Liver (tissue), 9 donors: ENCODE data around the gene DCTN3. TPM values are rescaled to one million over a fixed set of nuclear protein-coding genes. Genes with fewer than 3 reads are reported as not detected.

Experiments
- DNase-seq: peaks from one replicate; pipeline ENCODE4 v3.0.0-alpha.2; 2017; ENCODE audit warnings: low spot score
- H3K27ac ChIP-seq, 2 donors: one replicate each; pipeline ENCODE4 v1.7.0; 2013; ENCODE audit warnings: inconsistent platforms in 2 of 2, low read length in 2 of 2, control low read depth in 1 of 2, low read depth in 1 of 2, mild to moderate bottlenecking in 1 of 2
- H3K27me3 ChIP-seq, 4 donors: one replicate each; pipeline versions ENCODE4 v1.6.1 to v1.7.0; 2013; ENCODE audit warnings: low read length in 3 of 4, inconsistent platforms in 1 of 4, mild to moderate bottlenecking in 1 of 4, moderate library complexity in 1 of 4; ENCODE audit not compliant: control insufficient read depth in 4 of 4, insufficient read depth in 4 of 4
- H3K36me3 ChIP-seq, 4 donors: one replicate each; pipeline versions ENCODE4 v1.6.1 to v1.7.0; 2013; ENCODE audit warnings: low read length in 3 of 4, mild to moderate bottlenecking in 3 of 4, low read depth in 1 of 4, moderate library complexity in 1 of 4; ENCODE audit not compliant: control insufficient read depth in 4 of 4, insufficient read depth in 3 of 4
- H3K4me1 ChIP-seq, 4 donors: one replicate each; pipeline versions ENCODE4 v1.6.1 to v1.7.0; 2013; ENCODE audit warnings: low read length in 3 of 4, mild to moderate bottlenecking in 3 of 4, moderate library complexity in 1 of 4; ENCODE audit not compliant: control insufficient read depth in 4 of 4, insufficient read depth in 4 of 4
- H3K4me3 ChIP-seq, 3 donors: one replicate each; pipeline versions ENCODE4 v1.6.1 to v1.7.0; 2013; ENCODE audit warnings: low read length in 3 of 3, control low read depth in 1 of 3, low read depth in 1 of 3, mild to moderate bottlenecking in 1 of 3
- H3K9ac ChIP-seq, 2 donors: one replicate each; pipeline ENCODE4 v1.7.0; 2013; ENCODE audit warnings: low read length in 2 of 2, mild to moderate bottlenecking in 2 of 2, moderate library complexity in 2 of 2, control low read depth in 1 of 2, low read depth in 1 of 2
- H3K9me3 ChIP-seq, 4 donors: one replicate each; pipeline versions ENCODE4 v1.6.1 to v1.7.0; 2013; ENCODE audit warnings: low read length in 3 of 4; ENCODE audit not compliant: control insufficient read depth in 4 of 4
- EGR1 ChIP-seq, 2 donors: IDR thresholded peaks; 2 replicates each; pipeline ENCODE4 v1.6.1; 2016 to 2018; ENCODE audit warnings: antibody characterized with exemption in 2 of 2, low read depth in 2 of 2
- FOXA1 ChIP-seq: IDR thresholded peaks from 2 replicates; pipeline ENCODE4 v1.6.1; 2016; ENCODE audit warnings: antibody characterized with exemption
- FOXA2 ChIP-seq: IDR thresholded peaks from 2 replicates; pipeline ENCODE4 v1.6.1; 2016; ENCODE audit warnings: antibody characterized with exemption
- GABPA ChIP-seq, 2 donors: IDR thresholded peaks in 1 of 2; conservative IDR thresholded peaks in 1 of 2; 2 replicates each; pipeline ENCODE4 v1.6.1; 2016; ENCODE audit warnings: antibody characterized with exemption in 2 of 2, mild to moderate bottlenecking in 1 of 2, moderate library complexity in 1 of 2
- HNF4A ChIP-seq, 2 donors: conservative IDR thresholded peaks; 2 replicates each; pipeline ENCODE4 v1.6.1; 2016; ENCODE audit warnings: antibody characterized with exemption in 2 of 2, mild to moderate bottlenecking in 2 of 2
- HNF4G ChIP-seq: IDR thresholded peaks from 2 replicates; pipeline ENCODE4 v1.6.1; 2016; ENCODE audit warnings: antibody characterized with exemption
- JUND ChIP-seq, 2 donors: IDR thresholded peaks; 2 replicates each; pipeline ENCODE4 v1.6.1; 2016; ENCODE audit warnings: antibody characterized with exemption in 2 of 2
- NR2F2 ChIP-seq: IDR thresholded peaks from 2 replicates; pipeline ENCODE4 v1.6.1; 2016; ENCODE audit warnings: antibody characterized with exemption
- RAD21 ChIP-seq, 2 donors: IDR thresholded peaks; 2 replicates each; pipeline ENCODE4 v1.6.1; 2016; ENCODE audit warnings: antibody characterized with exemption in 2 of 2, mild to moderate bottlenecking in 2 of 2
- RXRA ChIP-seq, 2 donors: IDR thresholded peaks; 2 replicates each; pipeline ENCODE4 v1.6.1; 2017 to 2018; ENCODE audit warnings: antibody characterized with exemption in 2 of 2, mild to moderate bottlenecking in 1 of 2
- SP1 ChIP-seq: IDR thresholded peaks from 2 replicates; pipeline ENCODE4 v1.6.1; 2018; ENCODE audit warnings: antibody characterized with exemption, mild to moderate bottlenecking
- TAF1 ChIP-seq: conservative IDR thresholded peaks from 2 replicates; pipeline ENCODE4 v1.6.1; 2016; ENCODE audit warnings: antibody characterized with exemption, mild to moderate bottlenecking
- YY1 ChIP-seq: IDR thresholded peaks from 2 replicates; pipeline ENCODE4 v1.6.1; 2016; ENCODE audit warnings: antibody characterized with exemption, mild to moderate bottlenecking
- WGBS: extraction: QIAGEN DNeasy Blood & Tissue Kit; methylation state at CpG from one replicate; pipeline ENCODE4 v1.1.7; 2013; 5-methylcytosine and 5-hydroxymethylcytosine counted together
- polyA plus RNA-seq, 2 donors: library from polyadenylated mRNA; stranded (reverse) in 1 of 2; unstranded in 1 of 2; fragments of 200-250 nt in 1 of 2; fragments of >200 nt in 1 of 2; fragmentation: Nextera tagmentation in 1 of 2; extraction: Ambion mirVana in 1 of 2; gene quantifications; one replicate each; pipeline versions ENCODE4 v1.2.1 to v1.2.3, GENCODE V29; 2013 to 2015
- total RNA-seq, 2 donors: library from RNA; depleted of rRNA; stranded (reverse); fragments of >200 nt; gene quantifications; one replicate each; pipeline ENCODE4 v1.2.3, GENCODE V29; 2014
- TF ChIP-seq, protein P1 (sequence below): IDR thresholded peaks from 2 replicates; pipeline ENCODE4 v1.6.1; 2016; ENCODE audit warnings: antibody characterized with exemption
- TF ChIP-seq, protein P2 (sequence below): IDR thresholded peaks from 2 replicates; pipeline ENCODE4 v1.6.1; 2016; ENCODE audit warnings: antibody characterized with exemption, mild to moderate bottlenecking
- TF ChIP-seq, protein P3 (sequence below): IDR thresholded peaks from 2 replicates; pipeline ENCODE4 v1.6.1; 2016; ENCODE audit warnings: antibody characterized with exemption
- TF ChIP-seq, protein P4 (sequence below): IDR thresholded peaks from 2 replicates; pipeline ENCODE4 v1.6.1; 2016; ENCODE audit warnings: antibody characterized with exemption
- TF ChIP-seq, protein P5 (sequence below): fragments of 150-350 bp; IDR thresholded peaks from 2 replicates; pipeline ENCODE4 v1.5.1; 2017; ENCODE audit warnings: improper control_type of control experiment, low read depth, low read length; ENCODE audit not compliant: missing input control
- donor health status: healthy.
- donor health status: healthy.
- donor health status: healthy.
- donor health status: healthy.
- donor health status: healthy.

The DCTN3 gene
- total and polyA plus RNA-seq, 4 donors: 24.9 to 51.9 (median 46.7) TPM

DNA sequence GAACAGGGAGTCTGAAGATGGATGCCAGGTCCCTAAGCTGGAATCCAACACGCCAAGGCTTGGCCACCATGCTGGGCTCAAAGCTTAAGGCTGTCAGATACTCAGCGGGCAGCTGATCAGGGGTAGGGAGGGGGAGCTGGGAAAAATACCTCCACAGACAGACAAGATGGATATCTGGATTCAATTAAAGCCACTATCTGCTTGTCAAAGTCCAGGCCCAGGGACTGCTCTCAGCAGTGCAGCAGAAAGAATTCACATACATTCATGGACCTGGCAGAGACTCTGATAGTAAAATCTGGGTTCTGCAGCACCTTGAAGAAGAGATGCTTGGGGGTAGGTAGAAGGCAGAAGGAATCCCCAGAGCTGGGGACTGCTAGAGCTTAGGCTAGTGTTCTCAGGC lies 5.2 kb downstream of the DCTN3 start:
- Histone ChIP-seq H3K36me3 (peaks cover 0 to 35% (median 19%) of the 10 kb centered on the region in 4 donors), H3K4me1 (peaks cover 10 to 37% (median 31%) of the 10 kb centered on the region in 4 donors), H3K27ac (no peak overlapping the region), H3K27me3 (no peaks in the 10 kb centered on the region), H3K9me3 (no peaks in the 10 kb centered on the region), H3K4me3 (no peak overlapping the region), H3K9ac (no peak overlapping the region)
- no peak for DNase-seq
- WGBS: 94% methylated on average over 2 of the region's 2 CpGs
- TF ChIP-seq TAF1: no peak
- no peak for TF ChIP-seq EGR1 (IDR thresholded peaks at IDR 0.05; ENCODE audit: low read depth in 2 of 2)
- no peak for TF ChIP-seq HNF4A (conservative IDR thresholded peaks at IDR 0.05)
- TF ChIP-seq FOXA1: no peak
- no peak for TF ChIP-seq RAD21 (IDR thresholded peaks at IDR 0.05)
- no peak for TF ChIP-seq RXRA (IDR thresholded peaks at IDR 0.05)
- TF ChIP-seq HNF4G: no peak
- TF ChIP-seq, protein P1, sequence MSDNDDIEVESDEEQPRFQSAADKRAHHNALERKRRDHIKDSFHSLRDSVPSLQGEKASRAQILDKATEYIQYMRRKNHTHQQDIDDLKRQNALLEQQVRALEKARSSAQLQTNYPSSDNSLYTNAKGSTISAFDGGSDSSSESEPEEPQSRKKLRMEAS: no peak
- TF ChIP-seq GABPA (IDR thresholded peaks at IDR 0.05 in 1 of 2, conservative IDR thresholded peaks at IDR 0.05 in 1 of 2): no peak

DNA sequence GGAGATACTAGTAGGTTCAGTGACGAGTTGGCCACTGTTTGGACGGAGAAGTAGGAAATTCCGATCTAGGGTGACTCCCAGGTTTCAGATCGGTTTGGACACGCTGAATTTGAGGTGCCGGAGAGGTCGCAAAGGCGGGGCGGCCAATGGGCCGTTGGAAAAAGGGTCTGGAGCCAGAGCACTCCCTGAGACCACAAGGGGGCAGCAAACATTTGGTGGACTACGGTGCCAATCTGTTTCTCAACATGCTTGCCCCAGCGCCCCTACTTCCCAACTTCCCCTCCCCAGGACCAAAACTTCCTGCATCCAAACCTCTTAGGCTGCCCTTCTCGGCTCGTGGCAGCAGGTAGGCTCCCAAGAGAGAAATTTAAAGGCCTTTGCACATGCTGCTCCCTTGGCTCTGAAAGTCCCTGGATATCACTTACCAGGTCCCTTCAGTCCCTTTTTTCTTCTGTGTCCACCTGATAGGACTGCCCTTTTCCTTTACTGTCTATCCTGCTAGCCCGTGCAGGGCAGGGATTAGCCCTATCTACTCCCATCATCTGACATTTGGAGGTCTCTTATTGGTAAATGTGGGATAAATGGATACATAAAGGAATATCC lies 7.4 kb downstream of the DCTN3 start:
- Histone ChIP-seq H3K27me3 (no peaks in the 10 kb centered on the region), H3K4me1 (peaks cover 11 to 26% (median 21%) of the 10 kb centered on the region in 4 donors), H3K4me3 (peak overlapping the region; percentile 37 to 74 (median 70)), H3K9me3 (no peaks in the 10 kb centered on the region), H3K36me3 (peaks cover 0 to 32% (median 19%) of the 10 kb centered on the region in 4 donors), H3K9ac (peak overlapping the region; percentile 29 to 54), H3K27ac (peak overlapping the region; percentile 81 to 90)
- 2% methylated on average over 15 of the region's 15 CpGs for WGBS
- TF ChIP-seq JUND (IDR thresholded peaks at IDR 0.05) (no peak), HNF4A (conservative IDR thresholded peaks at IDR 0.05) (peak in 1 of 2 donors; percentile 36), YY1 (no peak), RAD21 (IDR thresholded peaks at IDR 0.05) (peak; percentile 77 to 81), NR2F2 (no peak), GABPA (IDR thresholded peaks at IDR 0.05 in 1 of 2, conservative IDR thresholded peaks at IDR 0.05 in 1 of 2) (peak in 1 of 2 donors; percentile 14), FOXA2 (no peak), FOXA1 (no peak), EGR1 (IDR thresholded peaks at IDR 0.05; ENCODE audit: low read depth in 2 of 2) (no peak), HNF4G (no peak), TAF1 (no peak), SP1 (no peak), RXRA (IDR thresholded peaks at IDR 0.05) (peak in 1 of 2 donors; percentile 25)
- TF ChIP-seq, protein P1: no peak
- TF ChIP-seq, protein P2, sequence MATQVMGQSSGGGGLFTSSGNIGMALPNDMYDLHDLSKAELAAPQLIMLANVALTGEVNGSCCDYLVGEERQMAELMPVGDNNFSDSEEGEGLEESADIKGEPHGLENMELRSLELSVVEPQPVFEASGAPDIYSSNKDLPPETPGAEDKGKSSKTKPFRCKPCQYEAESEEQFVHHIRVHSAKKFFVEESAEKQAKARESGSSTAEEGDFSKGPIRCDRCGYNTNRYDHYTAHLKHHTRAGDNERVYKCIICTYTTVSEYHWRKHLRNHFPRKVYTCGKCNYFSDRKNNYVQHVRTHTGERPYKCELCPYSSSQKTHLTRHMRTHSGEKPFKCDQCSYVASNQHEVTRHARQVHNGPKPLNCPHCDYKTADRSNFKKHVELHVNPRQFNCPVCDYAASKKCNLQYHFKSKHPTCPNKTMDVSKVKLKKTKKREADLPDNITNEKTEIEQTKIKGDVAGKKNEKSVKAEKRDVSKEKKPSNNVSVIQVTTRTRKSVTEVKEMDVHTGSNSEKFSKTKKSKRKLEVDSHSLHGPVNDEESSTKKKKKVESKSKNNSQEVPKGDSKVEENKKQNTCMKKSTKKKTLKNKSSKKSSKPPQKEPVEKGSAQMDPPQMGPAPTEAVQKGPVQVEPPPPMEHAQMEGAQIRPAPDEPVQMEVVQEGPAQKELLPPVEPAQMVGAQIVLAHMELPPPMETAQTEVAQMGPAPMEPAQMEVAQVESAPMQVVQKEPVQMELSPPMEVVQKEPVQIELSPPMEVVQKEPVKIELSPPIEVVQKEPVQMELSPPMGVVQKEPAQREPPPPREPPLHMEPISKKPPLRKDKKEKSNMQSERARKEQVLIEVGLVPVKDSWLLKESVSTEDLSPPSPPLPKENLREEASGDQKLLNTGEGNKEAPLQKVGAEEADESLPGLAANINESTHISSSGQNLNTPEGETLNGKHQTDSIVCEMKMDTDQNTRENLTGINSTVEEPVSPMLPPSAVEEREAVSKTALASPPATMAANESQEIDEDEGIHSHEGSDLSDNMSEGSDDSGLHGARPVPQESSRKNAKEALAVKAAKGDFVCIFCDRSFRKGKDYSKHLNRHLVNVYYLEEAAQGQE: no peak
- TF ChIP-seq, protein P3, sequence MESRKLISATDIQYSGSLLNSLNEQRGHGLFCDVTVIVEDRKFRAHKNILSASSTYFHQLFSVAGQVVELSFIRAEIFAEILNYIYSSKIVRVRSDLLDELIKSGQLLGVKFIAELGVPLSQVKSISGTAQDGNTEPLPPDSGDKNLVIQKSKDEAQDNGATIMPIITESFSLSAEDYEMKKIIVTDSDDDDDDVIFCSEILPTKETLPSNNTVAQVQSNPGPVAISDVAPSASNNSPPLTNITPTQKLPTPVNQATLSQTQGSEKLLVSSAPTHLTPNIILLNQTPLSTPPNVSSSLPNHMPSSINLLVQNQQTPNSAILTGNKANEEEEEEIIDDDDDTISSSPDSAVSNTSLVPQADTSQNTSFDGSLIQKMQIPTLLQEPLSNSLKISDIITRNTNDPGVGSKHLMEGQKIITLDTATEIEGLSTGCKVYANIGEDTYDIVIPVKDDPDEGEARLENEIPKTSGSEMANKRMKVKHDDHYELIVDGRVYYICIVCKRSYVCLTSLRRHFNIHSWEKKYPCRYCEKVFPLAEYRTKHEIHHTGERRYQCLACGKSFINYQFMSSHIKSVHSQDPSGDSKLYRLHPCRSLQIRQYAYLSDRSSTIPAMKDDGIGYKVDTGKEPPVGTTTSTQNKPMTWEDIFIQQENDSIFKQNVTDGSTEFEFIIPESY: no peak
- TF ChIP-seq, protein P4, sequence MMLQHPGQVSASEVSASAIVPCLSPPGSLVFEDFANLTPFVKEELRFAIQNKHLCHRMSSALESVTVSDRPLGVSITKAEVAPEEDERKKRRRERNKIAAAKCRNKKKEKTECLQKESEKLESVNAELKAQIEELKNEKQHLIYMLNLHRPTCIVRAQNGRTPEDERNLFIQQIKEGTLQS: no peak
- TF ChIP-seq, protein P5, sequence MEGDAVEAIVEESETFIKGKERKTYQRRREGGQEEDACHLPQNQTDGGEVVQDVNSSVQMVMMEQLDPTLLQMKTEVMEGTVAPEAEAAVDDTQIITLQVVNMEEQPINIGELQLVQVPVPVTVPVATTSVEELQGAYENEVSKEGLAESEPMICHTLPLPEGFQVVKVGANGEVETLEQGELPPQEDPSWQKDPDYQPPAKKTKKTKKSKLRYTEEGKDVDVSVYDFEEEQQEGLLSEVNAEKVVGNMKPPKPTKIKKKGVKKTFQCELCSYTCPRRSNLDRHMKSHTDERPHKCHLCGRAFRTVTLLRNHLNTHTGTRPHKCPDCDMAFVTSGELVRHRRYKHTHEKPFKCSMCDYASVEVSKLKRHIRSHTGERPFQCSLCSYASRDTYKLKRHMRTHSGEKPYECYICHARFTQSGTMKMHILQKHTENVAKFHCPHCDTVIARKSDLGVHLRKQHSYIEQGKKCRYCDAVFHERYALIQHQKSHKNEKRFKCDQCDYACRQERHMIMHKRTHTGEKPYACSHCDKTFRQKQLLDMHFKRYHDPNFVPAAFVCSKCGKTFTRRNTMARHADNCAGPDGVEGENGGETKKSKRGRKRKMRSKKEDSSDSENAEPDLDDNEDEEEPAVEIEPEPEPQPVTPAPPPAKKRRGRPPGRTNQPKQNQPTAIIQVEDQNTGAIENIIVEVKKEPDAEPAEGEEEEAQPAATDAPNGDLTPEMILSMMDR: peak; percentile 81
- peak; percentile 82 for DNase-seq
